ENCODE data around the gene KRTDAP.

GRCh38 chr19:35511337-35511736 lies 21.1 kb upstream of the KRTDAP start:
- no peak for TF ChIP-seq POLR2A (IDR thresholded peaks at IDR 0.05; ENCODE audit: low read length)
- no peak for TF ChIP-seq GATA1 (IDR thresholded peaks at IDR 0.05; ENCODE audit: low read depth, low read length)

All from erythroblast (primary cell).